ENCODE measurements around the gene SLC7A14.

GRCh38 chr3:170423001-170423615 is 162.8 kb downstream of the SLC7A14 start:
- no peak for TF ChIP-seq POLR2AphosphoS5 (IDR thresholded peaks at IDR 0.05; ENCODE audit: borderline replicate concordance, low read depth, low read length)
- TF ChIP-seq EZH2 (IDR thresholded peaks at IDR 0.05) = no peak
- no peak for TF ChIP-seq FOXP2 (optimal IDR thresholded peaks at IDR 0.05; ENCODE audit: control extremely low read depth, extremely low read length, insufficient read depth)
